C4-2B (cell line): Measurements from ENCODE around the gene JARID2.

ENCODE experiments used
- CTCF ChIP-seq: fragments of 450-650 bp; conservative IDR thresholded peaks from 2 replicates; pipeline ENCODE4 v1.5.1; 2017; ENCODE audit warnings: mild to moderate bottlenecking
- ZFX ChIP-seq: fragments of 450-650 bp; IDR thresholded peaks from 2 replicates; pipeline ENCODE4 v1.6.1; 2017

GRCh38 chr6:15451738-15452137, 205.9 kb downstream of the JARID2 start:
- TF ChIP-seq CTCF (no peak), ZFX (no peak)
